ENCODE data around the gene ATG4B.

ATG4B gene

GRCh38 chr2:241632478-241633325 is 4.8 kb upstream of the ATG4B start:
- TF ChIP-seq PPARA (CRISPR knock-in tag; IDR thresholded peaks at IDR 0.05; ENCODE audit: borderline replicate concordance), result no peak
- no peak for TF ChIP-seq TOX (CRISPR knock-in tag; IDR thresholded peaks at IDR 0.05; ENCODE audit: borderline replicate concordance)
- no peak for ATAC-seq

GRCh38 chr2:241633561-241633960 is 3.9 kb upstream of the ATG4B start:
- TF ChIP-seq TCF4 (CRISPR knock-in tag; IDR thresholded peaks at IDR 0.05; ENCODE audit: borderline replicate concordance) (no peak), ARNTL (CRISPR knock-in tag; IDR thresholded peaks at IDR 0.05; ENCODE audit: borderline replicate concordance, low read depth) (no peak), CREB5 (CRISPR knock-in tag; IDR thresholded peaks at IDR 0.05; ENCODE audit: low read depth) (no peak), ZC3H10 (CRISPR knock-in tag; IDR thresholded peaks at IDR 0.05) (no peak), BACH2 (CRISPR knock-in tag; IDR thresholded peaks at IDR 0.05; ENCODE audit: borderline replicate concordance) (no peak), PATZ1 (CRISPR knock-in tag; IDR thresholded peaks at IDR 0.05; ENCODE audit: borderline replicate concordance) (no peak), ESRRG (CRISPR knock-in tag; IDR thresholded peaks at IDR 0.05) (no peak), GLIS3 (CRISPR knock-in tag; IDR thresholded peaks at IDR 0.05) (no peak), CSRNP3 (CRISPR knock-in tag; IDR thresholded peaks at IDR 0.05) (no peak), TSHZ2 (CRISPR knock-in tag; IDR thresholded peaks at IDR 0.05) (no peak), CSDC2 (CRISPR knock-in tag; IDR thresholded peaks at IDR 0.05) (no peak), ZFP30 (CRISPR knock-in tag; IDR thresholded peaks at IDR 0.05) (no peak), ZNF565 (CRISPR knock-in tag; conservative IDR thresholded peaks at IDR 0.05; ENCODE audit: low read depth) (no peak)
- no peak for ATAC-seq

- no peak for ATAC-seq
- TF ChIP-seq PPARA (CRISPR knock-in tag; IDR thresholded peaks at IDR 0.05; ENCODE audit: borderline replicate concordance), result no peak
- TF ChIP-seq ZNF70 (CRISPR knock-in tag; IDR thresholded peaks at IDR 0.05), result no peak
- TF ChIP-seq PATZ1 (CRISPR knock-in tag; IDR thresholded peaks at IDR 0.05; ENCODE audit: borderline replicate concordance), result no peak
- no peak for TF ChIP-seq ZNF565 (CRISPR knock-in tag; conservative IDR thresholded peaks at IDR 0.05; ENCODE audit: low read depth)
- no peak for TF ChIP-seq CSDC2 (CRISPR knock-in tag; IDR thresholded peaks at IDR 0.05)
- no peak for TF ChIP-seq CSRNP3 (CRISPR knock-in tag; IDR thresholded peaks at IDR 0.05)
- TF ChIP-seq GLIS3 (CRISPR knock-in tag; IDR thresholded peaks at IDR 0.05), result no peak
- no peak for TF ChIP-seq RARB (CRISPR knock-in tag; IDR thresholded peaks at IDR 0.05)
- TF ChIP-seq TSHZ2 (CRISPR knock-in tag; IDR thresholded peaks at IDR 0.05), result no peak
- TF ChIP-seq CREB5 (CRISPR knock-in tag; IDR thresholded peaks at IDR 0.05; ENCODE audit: low read depth), result no peak
- TF ChIP-seq ESRRG (CRISPR knock-in tag; IDR thresholded peaks at IDR 0.05), result no peak
- TF ChIP-seq OSR1 (CRISPR knock-in tag; IDR thresholded peaks at IDR 0.05), result no peak
- TF ChIP-seq ZFP30 (CRISPR knock-in tag; IDR thresholded peaks at IDR 0.05), result no peak
- TF ChIP-seq ARNTL (CRISPR knock-in tag; IDR thresholded peaks at IDR 0.05; ENCODE audit: borderline replicate concordance, low read depth), result no peak
These were observed 1.7 kb upstream of the ATG4B start for GRCh38 chr2:241635756-241636155.

All from SK-N-SH treated with all-trans-retinoic acid at 6 μM for 48 hours (cell line).